ENCODE measurements around the gene AMFR.
"Not testable (repeated sequence)": the region's sequence is repeated elsewhere in the genome, so short reads cannot be mapped to it uniquely, and the experiment has no call there.

Gene AMFR

DNA sequence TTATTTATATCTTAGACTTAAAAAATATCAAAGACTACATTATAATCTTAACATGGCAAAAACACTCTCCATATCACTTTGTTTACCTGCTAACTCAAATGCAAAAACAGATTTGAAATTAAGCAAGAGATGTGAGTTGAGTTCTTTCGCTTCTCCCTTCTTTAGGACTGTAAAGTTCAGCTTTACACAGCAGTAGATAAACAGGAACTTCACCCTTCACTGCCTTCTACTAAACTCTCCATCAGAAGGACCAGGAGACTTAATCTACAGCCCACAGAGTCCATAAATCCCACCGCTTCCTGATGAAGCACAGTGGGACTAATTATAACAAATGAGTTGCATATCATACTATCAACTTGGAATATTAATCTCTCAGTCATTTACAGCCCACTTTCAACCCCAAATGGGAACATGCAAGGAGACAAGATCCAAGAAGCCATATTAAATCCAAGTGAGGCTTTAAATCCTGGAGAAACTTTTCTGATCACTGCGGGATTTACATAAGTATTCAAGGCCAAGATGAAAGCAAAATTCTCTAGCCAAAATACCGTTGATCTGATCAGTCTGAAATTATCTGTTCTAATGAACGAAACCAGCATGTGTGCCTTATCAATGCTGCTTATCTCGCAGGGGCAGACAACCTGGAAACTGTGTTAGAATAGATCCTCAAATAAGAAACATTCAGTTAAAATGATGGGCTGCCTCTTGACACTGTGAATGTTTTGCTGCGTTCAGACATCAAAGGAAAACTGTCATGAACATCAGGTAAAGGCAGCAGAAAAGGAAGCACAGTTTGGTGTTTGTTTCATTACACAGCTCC lies 1.6 kb downstream of the AMFR start:
- no peak for DNase-seq

DNA sequence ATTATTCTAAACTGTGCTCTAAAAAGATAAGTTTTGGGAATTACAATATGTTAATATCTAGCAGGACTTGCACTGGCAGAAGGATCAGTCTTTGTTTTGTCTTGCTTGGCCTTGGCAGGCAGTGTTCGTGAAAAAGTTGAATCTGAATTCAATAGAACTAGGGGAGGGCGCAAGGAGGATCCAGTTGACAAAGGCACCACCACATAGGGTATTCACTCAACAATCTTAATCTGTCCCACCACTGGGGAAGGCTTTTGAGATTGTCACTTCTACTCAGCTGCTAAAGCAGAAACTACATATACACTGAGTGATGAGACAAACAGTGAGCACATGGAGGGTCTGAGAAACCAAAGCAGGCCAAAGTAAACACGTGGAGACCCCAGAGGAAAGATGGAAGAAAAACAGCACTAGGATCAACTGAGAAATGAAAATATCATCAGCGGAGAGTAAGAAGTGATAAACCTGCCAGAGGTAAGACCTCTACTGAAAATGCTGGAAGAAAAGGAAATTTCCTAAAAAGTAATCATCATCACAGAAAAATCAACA lies 2.4 kb downstream of the AMFR start:
- DNase-seq, result no peak

DNA sequence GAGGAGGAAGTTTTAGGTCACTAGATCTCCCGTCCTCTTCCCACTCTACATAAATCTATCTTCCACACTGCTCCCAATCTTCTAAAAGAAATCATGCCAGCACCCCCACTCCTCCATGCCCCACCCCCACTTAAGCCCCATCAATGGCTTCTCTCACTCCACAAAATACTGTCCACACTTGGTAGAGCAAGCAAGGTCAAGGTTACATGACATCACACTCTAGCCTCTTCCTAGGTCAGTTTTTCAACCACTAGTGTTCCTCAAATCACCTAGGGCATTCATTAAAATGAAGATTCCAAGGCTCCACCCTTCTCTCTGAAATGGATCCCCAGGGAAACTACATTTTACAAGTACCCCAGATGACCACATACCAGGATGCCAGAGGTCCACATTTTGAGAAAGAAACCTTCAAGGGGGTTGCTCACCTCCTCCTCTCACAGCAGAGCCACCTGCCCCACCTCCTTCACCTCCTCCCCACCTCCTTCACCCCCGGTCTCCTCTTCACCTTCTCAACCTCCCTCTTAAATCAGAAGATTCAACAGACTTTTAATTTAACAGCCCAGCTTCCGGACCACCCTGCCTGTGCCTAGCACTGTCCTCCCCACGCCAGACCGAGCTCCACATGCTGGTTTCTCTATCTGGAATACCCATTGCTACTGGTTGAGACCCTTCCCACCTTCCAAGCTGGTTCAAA lies 3.2 kb downstream of the AMFR start:
- DNase-seq, result no peak

DNA sequence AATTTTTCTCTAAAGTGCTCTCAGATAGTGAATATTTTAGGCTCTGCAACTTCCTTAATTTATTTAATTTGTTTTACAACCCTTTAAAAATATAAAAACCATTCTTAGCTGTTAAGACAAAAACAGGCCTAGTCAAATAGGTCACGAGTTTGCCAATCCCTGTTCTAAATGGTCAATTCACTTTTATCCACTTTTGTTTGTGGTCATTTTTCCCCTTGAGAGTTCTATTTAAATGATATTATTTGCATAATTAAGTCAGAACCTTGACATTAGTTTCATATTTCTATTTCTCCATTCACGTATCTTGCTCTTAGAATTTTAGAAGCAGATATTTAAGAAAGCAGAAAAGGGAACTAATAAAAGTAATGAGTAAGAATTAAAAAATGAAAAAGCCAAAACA lies 4.0 kb downstream of the AMFR start:
- DNase-seq, result no peak

DNA sequence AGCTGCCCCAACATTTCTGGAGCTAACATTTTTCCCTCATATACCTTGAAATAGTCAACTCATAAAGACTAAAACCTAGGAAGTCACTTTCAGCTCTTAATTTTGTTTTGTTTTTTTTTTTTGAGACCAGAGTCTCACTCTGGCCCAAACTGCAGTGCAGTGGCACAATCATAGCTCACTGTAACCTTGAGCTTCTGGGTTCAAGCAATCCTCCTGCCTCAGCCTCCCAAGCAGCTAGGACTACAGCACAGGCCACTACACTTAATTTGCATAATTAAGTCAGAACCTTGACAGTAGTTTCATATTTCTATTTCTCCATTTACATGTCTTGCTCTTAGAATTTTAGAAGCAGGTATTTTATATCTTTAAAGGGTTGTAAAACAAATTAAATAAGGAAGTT lies 4.7 kb downstream of the AMFR start:
- no peak for DNase-seq

DNA sequence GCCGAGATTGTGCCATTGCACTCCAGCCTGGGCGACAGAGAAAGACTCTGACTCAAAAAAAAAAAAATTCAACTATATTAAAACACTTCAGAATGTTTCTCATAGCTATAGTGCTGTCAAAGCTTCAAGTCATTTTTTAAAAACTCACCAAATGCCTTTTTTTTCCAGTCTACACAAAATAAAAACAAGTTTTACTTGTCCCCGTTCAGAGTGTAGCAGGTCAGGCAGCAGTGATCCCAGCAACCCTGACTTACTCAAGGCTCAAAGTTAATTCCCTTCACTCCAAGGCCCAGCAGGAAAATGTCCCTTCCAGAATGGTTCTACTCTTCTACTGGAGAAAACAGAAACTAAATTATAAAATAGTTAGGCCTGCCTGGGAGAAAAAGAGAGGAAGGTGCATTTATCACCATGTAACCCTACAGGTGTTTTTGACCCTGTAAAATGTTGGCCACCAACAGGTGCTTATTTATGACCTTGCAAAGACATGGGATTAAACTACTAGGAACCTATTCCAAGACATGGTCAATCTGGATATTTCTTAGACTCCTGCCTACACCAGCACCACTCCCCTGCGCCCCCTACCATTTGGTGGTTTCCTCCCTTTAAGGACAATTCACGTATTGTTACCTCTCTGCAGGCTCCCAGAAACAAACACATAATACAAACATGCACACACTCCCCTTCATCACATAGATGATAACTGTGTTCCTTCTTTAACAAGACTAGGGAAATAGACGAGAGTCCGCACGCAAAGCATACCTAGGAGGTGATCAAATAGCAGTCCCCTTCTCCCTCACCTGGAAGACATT lies 5.4 kb downstream of the AMFR start:
- no peak for DNase-seq

DNA sequence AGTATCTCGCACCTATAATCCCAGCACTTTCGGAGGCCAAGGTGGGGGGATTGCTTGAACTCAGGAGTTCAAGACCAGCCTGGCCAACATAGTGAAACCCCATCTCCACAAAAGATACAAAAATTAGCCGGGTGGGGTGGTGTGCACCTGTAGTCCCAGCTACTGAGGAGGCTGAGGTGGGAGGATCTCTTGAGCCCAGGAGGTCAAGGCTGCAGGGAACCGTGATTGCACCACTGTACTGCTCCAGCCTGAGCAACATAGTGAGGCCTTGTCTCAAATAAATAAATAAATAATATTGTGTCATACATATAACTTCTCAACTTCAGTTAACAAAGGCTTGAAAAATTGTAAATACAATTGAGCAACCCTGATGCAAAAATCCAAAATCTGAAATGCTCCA lies 8.2 kb downstream of the AMFR start:
- DNase-seq, result no peak

DNA sequence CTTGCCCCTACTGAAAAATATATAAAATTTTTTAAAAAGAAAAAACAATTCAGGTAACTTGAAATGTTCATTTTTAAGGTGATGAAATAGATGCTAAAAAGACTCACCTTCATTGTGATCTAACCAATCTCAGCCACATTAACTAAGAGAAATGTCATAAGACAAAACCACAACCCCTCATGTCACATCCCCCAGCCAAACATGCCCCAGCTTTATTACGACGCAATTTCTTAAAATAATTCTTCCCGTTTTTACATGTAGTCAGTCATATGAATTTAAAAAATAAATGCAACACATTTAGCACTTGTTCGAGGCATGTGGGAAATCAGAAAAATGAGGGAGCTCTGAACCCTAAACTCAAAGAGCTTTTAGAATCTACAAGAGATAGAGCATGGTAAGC lies 9.5 kb downstream of the AMFR start:
- no peak for DNase-seq

DNA sequence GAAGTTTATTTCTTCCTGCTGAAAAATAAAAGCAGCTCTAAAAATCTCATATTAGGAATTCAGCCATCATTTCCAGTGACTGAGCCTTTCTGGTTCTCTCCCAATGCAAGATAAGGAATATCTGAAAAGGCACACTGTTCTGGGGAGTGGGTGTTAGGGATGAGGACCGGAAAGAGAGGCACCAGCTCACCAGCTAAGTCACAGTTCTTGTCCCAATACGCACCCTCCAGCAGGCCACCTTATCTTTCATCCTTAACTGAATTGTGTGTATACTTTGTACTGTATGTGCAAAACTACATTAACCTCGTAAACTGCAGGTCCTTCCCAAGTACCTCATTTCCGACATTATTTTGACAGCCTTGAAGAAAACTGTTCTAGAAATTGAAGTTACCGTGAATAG lies 11.0 kb downstream of the AMFR start:
- DNase-seq, result no peak

DNA sequence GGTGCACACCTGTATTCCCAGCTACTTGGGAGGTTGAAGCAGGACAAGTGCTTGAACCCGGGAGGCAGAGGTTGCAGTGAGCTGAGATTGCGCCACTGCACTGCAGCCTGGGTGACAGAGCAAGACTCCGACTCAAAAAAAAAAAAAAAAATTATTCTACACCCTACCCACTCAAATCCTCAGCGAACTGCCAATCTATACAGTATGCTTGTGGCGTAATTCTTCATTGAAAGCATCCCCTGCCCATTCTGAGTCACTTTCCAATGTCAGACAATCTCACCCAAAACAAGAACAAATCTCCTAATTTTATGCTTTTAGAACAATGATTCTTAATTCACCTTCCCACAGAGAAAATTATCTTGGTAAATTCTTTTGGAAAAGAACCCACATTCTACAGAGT lies 12.0 kb downstream of the AMFR start:
- DNase-seq, result no peak

DNA sequence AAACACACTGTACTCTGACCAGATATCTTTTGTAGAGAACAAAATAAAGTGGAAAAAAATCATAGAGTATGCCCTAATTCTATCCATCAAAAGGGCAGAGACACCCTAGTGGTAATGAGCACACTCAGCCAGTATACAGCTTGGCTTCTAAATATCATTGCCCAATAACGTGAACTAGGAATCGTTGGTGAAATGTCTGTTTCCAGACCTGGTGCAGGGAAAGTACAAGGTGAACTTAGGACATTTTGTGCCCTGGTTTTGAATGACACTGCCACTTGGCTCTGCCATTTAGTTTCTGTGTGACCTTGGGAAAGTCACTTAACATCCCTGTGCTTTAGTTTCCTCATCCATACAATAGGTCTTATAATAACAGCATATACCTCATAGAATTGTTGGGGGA lies 13.7 kb downstream of the AMFR start:
- DNase-seq, result no peak

DNA sequence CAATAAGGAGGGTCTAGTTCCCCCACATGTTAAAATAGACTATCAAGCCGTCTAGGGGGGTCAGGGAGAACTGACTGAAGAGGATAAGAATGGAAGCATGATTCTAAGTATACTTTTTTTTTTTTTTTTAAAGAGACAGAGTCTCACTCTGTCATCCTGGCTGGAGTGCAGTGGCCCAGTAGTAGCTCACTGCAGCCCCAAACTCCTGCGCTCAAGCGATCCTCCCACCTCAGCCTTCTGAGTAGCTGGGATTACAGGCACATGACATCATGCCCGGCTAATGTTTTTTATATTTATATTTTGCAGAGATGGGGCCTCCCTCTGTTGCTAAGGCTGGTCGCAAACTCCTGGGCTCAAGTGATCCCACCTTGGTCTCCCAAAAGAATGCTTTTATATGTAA lies 14.2 kb downstream of the AMFR start:
- no peak for DNase-seq

DNA sequence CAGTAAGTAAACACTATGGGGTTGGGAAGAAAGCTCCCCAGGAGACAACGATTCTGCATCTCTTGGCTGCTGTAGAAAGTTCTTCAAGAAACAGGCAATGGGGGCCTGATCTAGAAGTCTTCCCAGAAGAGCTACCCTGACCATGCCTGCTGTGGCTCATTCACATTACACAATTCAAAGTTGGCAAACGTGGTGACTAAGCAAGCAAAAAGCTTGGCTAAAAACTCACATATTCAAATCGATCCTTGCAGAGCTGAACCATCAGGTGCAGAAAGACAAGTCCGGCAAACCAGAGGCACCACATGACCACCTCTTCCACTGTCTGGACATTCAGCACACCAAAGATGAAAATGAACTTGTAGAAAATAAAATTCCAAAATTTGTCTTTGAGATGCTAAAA lies 16.1 kb downstream of the AMFR start:
- no peak for DNase-seq

DNA sequence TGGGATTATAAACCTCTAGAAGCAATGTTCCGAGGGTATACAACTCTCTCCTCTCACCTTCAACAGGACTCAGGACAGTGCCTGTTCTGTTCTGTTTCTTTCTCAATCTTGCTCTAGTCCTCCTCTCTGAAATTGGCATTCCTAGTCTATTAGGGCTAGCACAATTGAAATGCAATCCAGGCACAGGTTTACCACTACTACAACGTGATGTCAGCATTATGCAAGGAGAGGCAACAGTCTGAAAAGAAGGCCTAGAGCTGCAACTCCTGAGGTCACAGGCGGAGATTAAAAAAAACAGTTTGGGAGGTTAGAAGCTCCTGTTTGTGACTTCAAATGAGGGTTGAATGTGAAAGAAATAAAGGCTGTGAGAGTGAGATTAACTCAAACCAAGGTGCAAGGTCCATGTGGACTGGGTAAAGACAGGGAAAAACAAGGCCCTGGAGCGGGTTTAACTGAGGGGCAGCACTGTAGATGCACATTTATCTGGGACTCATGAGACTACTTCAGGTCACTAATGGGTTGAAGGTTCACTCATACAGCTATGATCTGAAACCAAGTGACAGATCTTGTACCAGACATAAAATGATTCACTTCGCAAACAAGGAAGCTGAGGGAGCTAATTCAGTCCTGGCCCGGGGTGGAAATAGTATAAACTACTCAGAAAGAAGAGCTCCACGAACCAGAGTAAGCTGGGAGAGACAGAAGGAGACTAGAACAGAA lies 16.8 kb downstream of the AMFR start:
- DNase-seq, result no peak

DNA sequence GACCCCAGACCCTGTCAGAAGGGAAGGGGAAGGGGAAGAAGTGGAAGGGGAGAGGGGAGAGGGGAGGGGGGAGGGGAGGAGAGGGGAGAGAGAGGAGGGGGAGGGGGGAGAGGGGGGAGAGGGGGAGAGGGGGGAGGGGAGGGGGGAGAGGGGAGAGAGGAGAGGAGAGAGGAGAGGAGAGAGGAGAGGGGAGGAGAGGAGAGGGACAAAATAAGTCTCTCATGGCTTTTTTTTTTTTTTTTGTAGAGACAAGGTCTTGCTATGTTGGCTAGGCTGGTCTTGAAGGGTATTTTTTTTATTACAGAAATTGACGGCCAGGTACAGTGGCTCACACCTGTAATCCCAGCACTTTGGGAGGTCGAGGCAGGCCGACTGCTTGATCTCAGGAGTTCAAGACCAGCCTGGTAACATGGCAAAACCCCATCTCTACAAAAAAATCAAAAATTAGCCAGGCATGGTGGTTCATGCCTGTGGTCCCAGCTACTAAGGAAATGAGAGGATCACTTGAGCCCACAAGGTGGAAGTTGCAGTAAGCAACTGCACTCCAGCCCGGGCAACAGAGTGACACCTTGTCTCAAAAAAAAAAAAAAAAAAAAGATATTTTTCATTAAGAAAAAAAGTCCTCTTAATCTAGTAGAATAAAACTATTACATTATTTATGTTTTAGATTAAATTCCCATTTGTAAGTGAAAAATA lies 19.2 kb downstream of the AMFR start:
- no peak for DNase-seq

DNA sequence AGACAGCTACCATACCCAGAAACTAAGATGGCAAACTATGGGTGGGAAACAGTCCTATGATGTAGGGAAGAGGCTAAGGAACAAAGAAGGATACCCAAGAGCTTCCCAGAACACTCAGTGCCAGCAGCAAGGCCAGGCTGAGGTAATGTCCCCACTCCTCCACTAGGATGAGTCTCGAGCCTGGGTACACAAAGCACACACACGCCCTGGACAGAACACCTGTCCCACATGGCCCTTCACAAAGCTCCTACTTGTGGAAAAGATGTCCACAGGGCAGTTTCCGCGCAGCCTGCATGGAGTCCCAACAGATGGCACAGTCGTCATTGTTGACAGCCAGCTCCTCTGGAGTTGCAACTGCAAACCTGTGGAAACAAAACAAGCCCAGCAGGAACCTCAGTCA lies 23.9 kb downstream of the AMFR start:
- DNase-seq, result no peak

DNA sequence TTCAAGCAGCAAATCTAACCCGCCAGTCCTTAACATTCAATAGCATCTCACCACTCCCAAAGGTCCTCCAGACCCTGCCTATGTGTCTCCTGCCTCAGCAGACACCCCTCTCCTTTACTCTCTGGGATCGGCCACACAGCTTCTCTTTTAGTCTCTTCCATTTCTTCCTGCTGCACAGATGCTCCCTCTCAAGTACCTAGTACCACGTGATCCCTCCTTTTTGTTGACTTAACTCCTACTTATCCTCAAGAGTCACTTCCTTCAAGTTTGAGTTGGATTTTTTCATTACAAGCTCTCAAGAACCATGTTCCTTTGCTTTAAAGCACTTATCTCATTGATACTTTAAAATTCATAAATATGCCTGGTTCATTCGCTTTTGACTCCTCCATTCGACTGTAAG lies 24.9 kb downstream of the AMFR start:
- DNase-seq, result no peak

DNA sequence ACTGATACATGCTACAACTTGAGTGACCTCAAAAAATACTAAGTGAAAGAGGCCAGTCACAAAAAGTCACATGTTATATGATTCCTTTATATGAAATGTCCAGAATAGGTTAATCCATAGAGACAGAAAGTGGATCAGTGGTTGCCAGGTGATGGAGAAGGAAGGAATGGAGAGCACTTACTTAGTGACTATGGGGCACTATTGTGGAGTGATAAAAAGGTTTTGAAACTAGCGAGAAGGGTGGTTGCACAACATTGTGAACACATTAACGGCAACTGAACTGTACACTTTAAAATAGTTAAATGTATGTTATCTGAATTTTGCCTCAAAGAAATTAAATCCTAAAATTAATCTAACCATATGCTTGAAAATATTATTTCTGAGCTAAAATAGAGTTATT lies 25.9 kb downstream of the AMFR start:
- DNase-seq, result no peak

DNA sequence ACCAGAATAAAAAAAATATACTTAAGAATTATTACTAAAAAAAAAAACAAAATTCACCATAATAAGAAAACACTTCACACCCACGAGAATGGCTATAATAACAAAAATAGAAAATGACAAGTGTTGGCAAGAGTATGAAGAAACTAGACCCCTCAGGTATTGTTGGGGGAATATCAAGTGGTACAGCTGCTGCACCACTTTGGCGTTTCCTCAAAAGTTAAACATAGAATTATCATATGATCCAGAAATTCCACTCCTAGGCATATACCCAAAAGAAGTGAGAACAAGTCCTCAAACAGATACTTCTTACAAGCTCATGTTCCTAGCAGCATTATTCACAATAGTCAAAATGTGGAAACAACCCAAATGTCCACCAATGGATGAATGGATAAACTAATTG lies 26.3 kb downstream of the AMFR start:
- no peak for DNase-seq

DNA sequence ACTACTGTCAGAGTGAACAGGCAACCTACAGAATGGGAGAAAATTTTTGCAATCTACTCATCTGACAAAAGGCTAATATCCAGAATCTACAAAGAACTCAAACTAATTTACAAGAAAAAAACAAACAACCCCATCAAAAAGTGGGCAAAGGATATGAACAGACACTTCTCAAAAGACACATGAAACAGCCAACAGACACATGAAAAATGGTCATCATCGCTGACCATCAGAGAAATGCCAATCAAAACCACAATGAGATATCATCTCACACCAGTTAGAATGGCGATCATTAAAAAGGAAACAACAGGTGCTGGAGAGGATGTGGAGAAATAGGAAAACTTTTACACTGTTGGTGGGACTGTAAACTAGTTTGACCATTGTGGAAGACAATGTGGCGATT lies 28.6 kb downstream of the AMFR start:
- not testable (repeated sequence) for DNase-seq

DNA sequence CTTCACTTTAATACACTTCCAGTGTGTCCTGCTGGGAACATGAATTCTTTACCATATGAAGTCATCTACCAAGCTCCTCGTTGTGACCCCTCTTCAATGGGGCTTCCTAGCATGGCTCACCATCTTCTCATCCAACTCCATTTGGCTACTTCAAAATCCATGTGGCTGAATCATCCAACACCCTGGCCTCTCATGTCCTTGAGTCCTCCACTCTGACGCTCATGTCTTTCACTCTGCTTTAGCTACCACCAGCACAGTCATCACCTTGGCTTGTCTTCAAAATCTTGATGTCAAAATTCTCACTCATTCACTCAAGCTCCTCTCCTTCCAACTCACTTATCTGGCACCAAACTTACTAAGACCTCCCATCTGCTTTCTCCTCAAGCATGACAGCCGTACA lies 35.8 kb downstream of the AMFR start:
- DNase-seq, result no peak

DNA sequence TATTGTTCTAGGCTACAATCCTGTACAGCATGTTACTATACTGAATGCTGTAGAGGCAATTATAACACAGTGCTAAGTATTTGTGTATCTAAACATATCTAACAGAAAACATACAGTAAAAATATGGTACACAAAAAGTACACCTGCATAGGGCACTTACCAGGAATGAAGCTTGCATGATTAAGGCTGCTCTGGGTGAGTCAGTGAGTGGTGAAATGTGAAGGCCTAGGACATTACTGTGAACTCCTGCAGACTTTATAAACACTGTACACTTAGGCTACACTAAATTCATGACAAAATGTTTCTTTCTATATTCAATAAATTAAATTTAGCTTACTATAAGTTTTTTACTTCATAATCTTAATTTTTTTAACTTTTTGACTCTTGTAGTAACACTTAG lies 37.1 kb downstream of the AMFR start:
- no peak for DNase-seq

Measured in T-helper 9 cell (primary cell).